Upper lobe of left lung (tissue), 6 donors: ENCODE measurements around the gene AGPAT4. TPM values are rescaled to one million over a fixed set of nuclear protein-coding genes. Genes with fewer than 3 reads are reported as not detected.

ENCODE experiments used
- ATAC-seq, 2 donors: fragments of 200-7000 bp; cut with Tn5 transposase; one replicate each; pipeline ENCODE4 v1.9.1; 2022; ENCODE audit warnings: mild to moderate bottlenecking in 2 of 2, moderate library complexity in 2 of 2; ENCODE audit not compliant: low FRiP score in 2 of 2
- DNase-seq, 2 donors: peaks; one replicate each; pipeline ENCODE4 v3.0.0-alpha.2; 2019 to 2020
- H3K27ac ChIP-seq, 4 donors: fragments of 200-600 bp; sonication (generic); one replicate each; pipeline ENCODE4 v1.5.1; 2016 to 2019
- H3K27me3 ChIP-seq, 4 donors: fragments of 200-600 bp; sonication (generic); one replicate each; pipeline ENCODE4 v1.5.1; 2017 to 2019
- H3K36me3 ChIP-seq, 4 donors: fragments of 200-600 bp; sonication (generic); one replicate each; pipeline ENCODE4 v1.5.1; 2016 to 2019
- H3K4me1 ChIP-seq, 4 donors: fragments of 200-600 bp; sonication (generic); one replicate each; pipeline ENCODE4 v1.5.1; 2018 to 2019
- H3K4me3 ChIP-seq, 4 donors: fragments of 200-600 bp; sonication (generic); one replicate each; pipeline ENCODE4 v1.5.1; 2017 to 2019; ENCODE audit warnings: mild to moderate bottlenecking in 2 of 4, moderate library complexity in 1 of 4
- H3K9me3 ChIP-seq, 4 donors: fragments of 200-600 bp; sonication (generic); one replicate each; pipeline ENCODE4 v1.5.1; 2018 to 2019
- EP300 ChIP-seq, 4 donors: sonication (generic); formaldehyde crosslinking; IDR thresholded peaks; one replicate each; pipeline ENCODE4 v1.5.1; 2017; ENCODE audit warnings: antibody characterized with exemption in 4 of 4, control low read depth in 2 of 4
- POLR2A ChIP-seq, 4 donors: fragments of 450-650 bp; IDR thresholded peaks; one replicate each; pipeline ENCODE4 v1.5.1; 2016 to 2017; ENCODE audit warnings: antibody characterized with exemption in 4 of 4, mild to moderate bottlenecking in 2 of 4
- POLR2AphosphoS5 ChIP-seq, 2 donors: sonication (generic); formaldehyde crosslinking; IDR thresholded peaks; one replicate each; pipeline ENCODE4 v1.5.1; 2017; ENCODE audit warnings: antibody characterized with exemption in 2 of 2
- WGBS, 2 donors: methylation state at CpG; one replicate each; pipeline ENCODE4 v1.1.5; 2017 to 2018; 5-methylcytosine and 5-hydroxymethylcytosine counted together
- total RNA-seq, 6 donors: library from RNA; depleted of rRNA in 4 of 6; stranded (reverse); fragments of >200 nt in 4 of 6; gene quantifications; one replicate each; pipeline versions ENCODE4 v1.1.0 to v1.2.1, GENCODE V29; 2016 to 2021
- TF ChIP-seq, protein P1 (sequence below), 6 experiments: fragments of 450-650 bp in 4 of 6; fragments of 200-600 bp in 2 of 6; sonication (generic) in 2 of 6; IDR thresholded peaks; one replicate each; pipeline ENCODE4 v1.5.1; 2016 to 2019; ENCODE audit warnings: antibody characterized with exemption in 6 of 6
- donor health status: DM: no; HTN: no; CAD: no; lungs with moderate emphysema.
- donor health status: DM: no; HTN: yes; CAD: no; lungs with severe emphysema.

AGPAT4 gene
- total RNA-seq, 6 donors from 2014 or later: 7.0 to 26.3 (median 14.4) TPM

- no peaks in the 10 kb centered on the region for H3K36me3 ChIP-seq
- DNase-seq: no peak
- no peak overlapping the region for H3K4me3 ChIP-seq
- H3K9me3 ChIP-seq: no peaks in the 10 kb centered on the region
- TF ChIP-seq POLR2AphosphoS5 (IDR thresholded peaks at IDR 0.05) (no peak), EP300 (IDR thresholded peaks at IDR 0.05) (no peak), POLR2A (IDR thresholded peaks at IDR 0.05) (no peak)
- TF ChIP-seq, protein P1, sequence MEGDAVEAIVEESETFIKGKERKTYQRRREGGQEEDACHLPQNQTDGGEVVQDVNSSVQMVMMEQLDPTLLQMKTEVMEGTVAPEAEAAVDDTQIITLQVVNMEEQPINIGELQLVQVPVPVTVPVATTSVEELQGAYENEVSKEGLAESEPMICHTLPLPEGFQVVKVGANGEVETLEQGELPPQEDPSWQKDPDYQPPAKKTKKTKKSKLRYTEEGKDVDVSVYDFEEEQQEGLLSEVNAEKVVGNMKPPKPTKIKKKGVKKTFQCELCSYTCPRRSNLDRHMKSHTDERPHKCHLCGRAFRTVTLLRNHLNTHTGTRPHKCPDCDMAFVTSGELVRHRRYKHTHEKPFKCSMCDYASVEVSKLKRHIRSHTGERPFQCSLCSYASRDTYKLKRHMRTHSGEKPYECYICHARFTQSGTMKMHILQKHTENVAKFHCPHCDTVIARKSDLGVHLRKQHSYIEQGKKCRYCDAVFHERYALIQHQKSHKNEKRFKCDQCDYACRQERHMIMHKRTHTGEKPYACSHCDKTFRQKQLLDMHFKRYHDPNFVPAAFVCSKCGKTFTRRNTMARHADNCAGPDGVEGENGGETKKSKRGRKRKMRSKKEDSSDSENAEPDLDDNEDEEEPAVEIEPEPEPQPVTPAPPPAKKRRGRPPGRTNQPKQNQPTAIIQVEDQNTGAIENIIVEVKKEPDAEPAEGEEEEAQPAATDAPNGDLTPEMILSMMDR (IDR thresholded peaks at IDR 0.05): no peak
- H3K27me3 ChIP-seq: no peaks in the 10 kb centered on the region
- WGBS, 2 donors: 73 to 80% methylated on average over 3 of the region's 3 CpGs
- no peak for ATAC-seq
- H3K27ac ChIP-seq: no peak overlapping the region
- H3K4me1 ChIP-seq: peaks cover 3 to 23% (median 10%) of the 10 kb centered on the region in 4 donors
Observed at GRCh38 chr6:161223646-161224045, 50.2 kb downstream of the AGPAT4 start.

DNA sequence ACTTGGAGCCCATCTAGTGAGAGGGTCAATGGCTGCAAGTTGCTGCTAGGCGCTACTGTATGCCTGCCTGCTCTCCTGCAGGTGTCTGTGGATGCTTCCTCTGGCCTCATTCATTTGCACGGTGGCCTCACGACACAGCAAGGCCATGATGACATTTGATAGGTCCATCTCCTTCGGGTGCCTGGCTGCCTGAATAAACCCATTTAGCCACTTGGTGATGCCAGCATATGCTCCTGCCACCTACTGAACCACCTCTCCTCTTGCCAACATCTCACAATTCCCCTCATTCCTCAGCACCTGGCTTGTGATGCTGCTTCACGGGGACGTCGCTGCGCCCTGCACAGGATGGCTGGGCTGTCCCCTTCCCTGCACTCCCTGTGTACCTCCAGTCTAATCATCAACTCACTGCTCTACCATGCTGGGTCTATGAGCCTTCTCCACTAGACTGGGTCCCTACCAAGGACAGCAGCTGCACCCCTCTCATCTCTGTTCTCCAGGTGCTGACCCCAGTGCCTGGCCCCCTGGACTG, 51.1 kb downstream of the AGPAT4 start:
- TF ChIP-seq, protein P1 (IDR thresholded peaks at IDR 0.05): no peak
- no peak for TF ChIP-seq EP300 (IDR thresholded peaks at IDR 0.05)
- no peak for TF ChIP-seq POLR2AphosphoS5 (IDR thresholded peaks at IDR 0.05)
- TF ChIP-seq POLR2A (IDR thresholded peaks at IDR 0.05): no peak

DNA sequence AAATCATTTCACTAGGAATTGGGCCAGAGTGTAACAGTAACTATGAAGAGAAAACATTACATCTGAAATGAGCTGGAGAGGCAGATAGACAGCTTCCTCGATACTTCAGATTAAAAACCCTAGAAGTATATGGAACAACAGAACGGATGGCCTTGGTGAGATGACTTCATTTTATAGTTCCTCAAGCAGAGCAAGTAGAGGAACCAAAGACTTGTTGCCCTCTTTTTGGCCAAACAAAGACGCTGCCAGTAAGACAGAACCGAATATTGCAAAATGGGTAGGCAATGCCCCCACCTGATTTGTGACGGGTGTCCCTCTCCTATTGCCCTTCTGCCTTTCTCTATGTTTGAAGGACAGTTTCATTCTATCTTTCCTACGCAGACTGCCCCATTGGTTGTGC, 53.5 kb downstream of the AGPAT4 start:
- Histone ChIP-seq H3K9me3 (no peaks in the 10 kb centered on the region), H3K27me3 (no peaks in the 10 kb centered on the region), H3K36me3 (no peaks in the 10 kb centered on the region), H3K27ac (no peak overlapping the region), H3K4me1 (no peaks in the 10 kb centered on the region), H3K4me3 (no peak overlapping the region)
- ATAC-seq (no peak), DNase-seq (no peak)
- TF ChIP-seq, protein P1 (IDR thresholded peaks at IDR 0.05): no peak
- TF ChIP-seq POLR2AphosphoS5 (IDR thresholded peaks at IDR 0.05) (no peak), EP300 (IDR thresholded peaks at IDR 0.05) (no peak), POLR2A (IDR thresholded peaks at IDR 0.05) (no peak)
- WGBS, 2 donors: 82 to 84% methylated on average over 6 of the region's 6 CpGs

More for the DNA sequence above, 51.1 kb downstream of the AGPAT4 start:
- Histone ChIP-seq H3K4me3 (no peak overlapping the region), H3K36me3 (no peaks in the 10 kb centered on the region), H3K9me3 (no peaks in the 10 kb centered on the region), H3K27me3 (no peaks in the 10 kb centered on the region), H3K27ac (no peak overlapping the region), H3K4me1 (peaks cover 3 to 22% (median 7%) of the 10 kb centered on the region in 4 donors)
- WGBS, 2 donors: 94 to 97% methylated on average over 8 of the region's 8 CpGs
- no peak for ATAC-seq
- peak in 1 of 2 donors; percentile 37 for DNase-seq

- Histone ChIP-seq H3K9me3 (no peaks in the 10 kb centered on the region), H3K36me3 (no peaks in the 10 kb centered on the region), H3K4me1 (no peaks in the 10 kb centered on the region), H3K27ac (no peak overlapping the region), H3K4me3 (no peak overlapping the region), H3K27me3 (no peaks in the 10 kb centered on the region)
- DNase-seq (no peak), ATAC-seq (no peak)
- WGBS, 2 donors: 75 to 81% methylated on average over 2 of the region's 2 CpGs
- TF ChIP-seq, protein P1 (IDR thresholded peaks at IDR 0.05): no peak
- no peak for TF ChIP-seq POLR2A (IDR thresholded peaks at IDR 0.05)
- TF ChIP-seq POLR2AphosphoS5 (IDR thresholded peaks at IDR 0.05): no peak
- no peak for TF ChIP-seq EP300 (IDR thresholded peaks at IDR 0.05)
Observed at GRCh38 chr6:161219680-161220079, 54.2 kb downstream of the AGPAT4 start.

DNA sequence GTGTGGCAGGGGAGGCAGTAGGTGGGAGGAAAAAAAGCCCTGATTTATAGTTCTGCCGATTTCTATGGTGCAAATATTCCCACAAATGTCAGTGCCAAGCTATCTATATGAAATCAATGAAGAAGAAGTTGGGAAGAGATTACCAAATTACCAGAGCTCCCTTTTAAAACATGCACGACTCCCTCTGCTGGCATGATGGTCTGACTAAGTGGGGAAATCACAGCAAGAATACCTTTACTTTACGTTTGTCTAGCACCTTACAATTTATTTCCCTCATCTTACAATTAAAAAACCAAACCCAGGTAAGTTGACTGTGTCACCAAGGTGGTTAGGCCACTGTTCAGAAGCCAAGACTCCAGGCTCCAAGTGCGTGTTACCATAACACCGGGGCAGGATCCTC, 55.6 kb downstream of the AGPAT4 start:
- WGBS, 2 donors: 91 to 93% methylated on average over 5 of the region's 5 CpGs
- Histone ChIP-seq H3K4me1 (no peaks in the 10 kb centered on the region), H3K27ac (no peak overlapping the region), H3K9me3 (no peaks in the 10 kb centered on the region), H3K4me3 (no peak overlapping the region), H3K36me3 (no peaks in the 10 kb centered on the region), H3K27me3 (no peaks in the 10 kb centered on the region)
- TF ChIP-seq POLR2AphosphoS5 (IDR thresholded peaks at IDR 0.05): no peak
- TF ChIP-seq, protein P1 (IDR thresholded peaks at IDR 0.05): no peak
- no peak for TF ChIP-seq EP300 (IDR thresholded peaks at IDR 0.05)
- TF ChIP-seq POLR2A (IDR thresholded peaks at IDR 0.05): no peak
- DNase-seq: no peak
- ATAC-seq: no peak
